A549 (cell line): ENCODE results near the gene DBF4B. TPM values are rescaled to one million over a fixed set of nuclear protein-coding genes. Genes with fewer than 3 reads are reported as not detected.
"Not testable (repeated sequence)": the region's sequence is repeated elsewhere in the genome, so short reads cannot be mapped to it uniquely, and the experiment has no call there.

Source experiments
- ATAC-seq, 2 experiments: fragments of 200-7000 bp in 1 of 2; fragments of >200 bp in 1 of 2; cut with Nextera tagmentation in 1 of 2; cut with Tn5 transposase in 1 of 2; 3 replicates each; pipeline versions ENCODE4 v1.8.0 to v1.9.1; 2018 to 2020; ENCODE audit warnings: mild to moderate bottlenecking in 1 of 2, moderate library complexity in 1 of 2
- CTCF ChIA-PET: fragments of 300-600 bp; sonication (Branson Sonifier 250); formaldehyde crosslinking; extraction: SDS; loops from one replicate; lab custom pipeline; 2021; ENCODE audit warnings: antibody characterized with exemption, inconsistent platforms; lab: Yijun Ruan, JAX
- POLR2A ChIA-PET: fragments of 350-600 bp; formaldehyde crosslinking; extraction: SDS; loops from one replicate; lab custom pipeline; 2021; ENCODE audit warnings: antibody characterized with exemption, inconsistent platforms; lab: Yijun Ruan, JAX
- DNase-seq, 2 experiments: peaks; one replicate each; pipeline versions ENCODE4 v3.0.0 to v3.0.0-alpha.2; 2011 to 2016; ENCODE audit warnings: low read depth in 1 of 2, low spot score in 1 of 2
- FAIRE-seq: peaks from 2 replicates; lab custom pipeline; 2011; peaks lifted over from hg19 to GRCh38; lab: Jason Lieb, UNC
- H3K27ac ChIP-seq, 2 experiments: fragments of >200 bp; sonication (Bioruptor Twin); formaldehyde crosslinking; 3 replicates each; pipeline ENCODE4 v1.5.1; 2016 to 2017
- H3K4me1 ChIP-seq: fragments of >200 bp; sonication (Bioruptor Twin); formaldehyde crosslinking; 3 replicates; pipeline ENCODE4 v1.6.1; 2016
- H3K4me2 ChIP-seq: fragments of >200 bp; sonication (Bioruptor Twin); formaldehyde crosslinking; 3 replicates; pipeline ENCODE4 v1.6.1; 2016
- H3K4me3 ChIP-seq: fragments of >200 bp; sonication (Bioruptor Twin); formaldehyde crosslinking; 3 replicates; pipeline ENCODE4 v1.5.1; 2016
- H3K9me3 ChIP-seq: fragments of >200 bp; sonication (Bioruptor Twin); formaldehyde crosslinking; 3 replicates; pipeline ENCODE4 v1.6.1; 2016
- BCL3 ChIP-seq: fragments of >200 bp; sonication (Bioruptor Twin); formaldehyde crosslinking; IDR thresholded peaks from 3 replicates; pipeline ENCODE4 v1.6.1; 2016
- CTCF ChIP-seq: fragments of >200 bp; sonication (Bioruptor Twin); formaldehyde crosslinking; IDR thresholded peaks from 3 replicates; pipeline ENCODE4 v1.5.1; 2016
- E2F6 ChIP-seq: IDR thresholded peaks from 2 replicates; pipeline ENCODE4 v1.6.1; 2012; ENCODE audit warnings: low read depth, borderline replicate concordance
- EHMT2 ChIP-seq: fragments of 200-600 bp; sonication (generic); IDR thresholded peaks from 2 replicates; pipeline ENCODE4 v1.6.1; 2016; ENCODE audit warnings: antibody characterized with exemption, low read depth, mild to moderate bottlenecking, moderate library complexity
- EP300 ChIP-seq, 2 experiments: fragments of >200 bp; sonication (Bioruptor Twin); formaldehyde crosslinking; IDR thresholded peaks; 2 replicates in 1 of 2; 3 replicates in 1 of 2; pipeline ENCODE4 v1.6.1; 2016 to 2017
- ESRRA ChIP-seq: fragments of 150-350 bp; IDR thresholded peaks from 2 replicates; pipeline ENCODE4 v1.6.1; 2014; ENCODE audit warnings: mild to moderate bottlenecking, low read length, borderline replicate concordance
- FOSL2 ChIP-seq, 2 experiments: fragments of 450-650 bp in 1 of 2; fragments of >200 bp in 1 of 2; sonication (Bioruptor Twin) in 1 of 2; formaldehyde crosslinking; IDR thresholded peaks; 2 replicates each; pipeline versions ENCODE4 v1.5.0 to v1.6.1; 2016 to 2020; ENCODE audit warnings: mild to moderate bottlenecking in 1 of 2, moderate library complexity in 1 of 2
- FOXS1 ChIP-seq: fragments of 250-450 bp; sonication (Bioruptor Pico); IDR thresholded peaks from 2 replicates; pipeline ENCODE4 v1.5.0; 2020; ENCODE audit warnings: mild to moderate bottlenecking, moderate library complexity
- GATA3 ChIP-seq: IDR thresholded peaks from 2 replicates; pipeline ENCODE4 v1.6.1; 2012; ENCODE audit warnings: borderline replicate concordance
- HOXA7 ChIP-seq: fragments of 250-450 bp; sonication (Bioruptor Pico); IDR thresholded peaks from 2 replicates; pipeline ENCODE4 v1.5.0; 2020; ENCODE audit warnings: mild to moderate bottlenecking, moderate library complexity
- HOXB13 ChIP-seq: fragments of 250-450 bp; sonication (Bioruptor Pico); IDR thresholded peaks from 2 replicates; pipeline ENCODE4 v1.5.0; 2020; ENCODE audit warnings: low read depth, mild to moderate bottlenecking, moderate library complexity
- HOXB5 ChIP-seq: fragments of 250-450 bp; sonication (Bioruptor Pico); IDR thresholded peaks from 2 replicates; pipeline ENCODE4 v1.5.0; 2020; ENCODE audit warnings: mild to moderate bottlenecking, moderate library complexity
- MYC ChIP-seq: IDR thresholded peaks from 2 replicates; pipeline ENCODE4 v1.6.1; 2012; ENCODE audit warnings: mild to moderate bottlenecking, inconsistent platforms, low read length, improper control_type of control experiment, borderline replicate concordance
- NR3C1 ChIP-seq: fragments of >200 bp; sonication (Bioruptor Twin); formaldehyde crosslinking; IDR thresholded peaks from 3 replicates; pipeline ENCODE4 v1.6.1; 2017
- PHF8 ChIP-seq: fragments of 200-600 bp; sonication (generic); IDR thresholded peaks from 2 replicates; pipeline ENCODE4 v1.6.1; 2016; ENCODE audit warnings: low read depth, mild to moderate bottlenecking, antibody characterized with exemption, moderate library complexity, borderline replicate concordance
- REST ChIP-seq: fragments of 200-600 bp; sonication (generic); IDR thresholded peaks from 2 replicates; pipeline ENCODE4 v1.6.1; 2016; ENCODE audit warnings: antibody characterized with exemption, mild to moderate bottlenecking, moderate library complexity
- SREBF2 ChIP-seq: fragments of 450-650 bp; IDR thresholded peaks from 2 replicates; pipeline ENCODE4 v1.6.1; 2014; ENCODE audit warnings: mild to moderate bottlenecking, moderate library complexity
- TP53 ChIP-seq: fragments of 250-450 bp; sonication (Bioruptor Pico); IDR thresholded peaks from 2 replicates; pipeline ENCODE4 v1.5.0; 2021; ENCODE audit warnings: mild to moderate bottlenecking, moderate library complexity
- ZC3H11A ChIP-seq: fragments of 450-650 bp; IDR thresholded peaks from 2 replicates; pipeline ENCODE4 v1.6.1; 2014; ENCODE audit warnings: antibody characterized with exemption, mild to moderate bottlenecking
- ZFP36 ChIP-seq: fragments of 450-650 bp; IDR thresholded peaks from 2 replicates; pipeline ENCODE4 v1.6.1; 2014; ENCODE audit warnings: borderline replicate concordance; ENCODE audit not compliant: partially characterized antibody
- ZSCAN20 ChIP-seq: fragments of 250-450 bp; sonication (Bioruptor Pico); IDR thresholded peaks from 2 replicates; pipeline ENCODE4 v1.8.0; 2022; ENCODE audit warnings: mild to moderate bottlenecking, moderate library complexity
- WGBS: methylation state at CpG from one replicate; pipeline ENCODE4 v1.1.6; 2017; ENCODE audit errors: missing lambda C conversion rate; 5-methylcytosine and 5-hydroxymethylcytosine counted together
- polyA plus RNA-seq, 4 experiments: library from polyadenylated mRNA; depleted of rRNA in 3 of 4; stranded (reverse); fragments of >200 nt; fragmentation: RNase III in 1 of 4; extraction: RNeasy Plus Mini Kit Qiagen cat#74134 plus additional on column Dnase treatment in 1 of 4; gene quantifications; 2 replicates in 3 of 4; 3 replicates in 1 of 4; pipeline ENCODE4 v1.2.3, GENCODE V29; 2011 to 2017

The DBF4B gene
- polyA plus RNA-seq, 2 of the 4 experiments (the other 2 are of a cell fraction) = 16.9 to 32.3 TPM

- H3K4me1 ChIP-seq = no peaks in the 10 kb centered on the region
- 86% methylated on average over 1 of the region's 1 CpG for WGBS
- DNase-seq = no peak
- no peak overlapping the region for H3K27ac ChIP-seq
- no peak for FAIRE-seq
- no peaks in the 10 kb centered on the region for H3K9me3 ChIP-seq
- H3K4me2 ChIP-seq = no peak overlapping the region
- CTCF ChIA-PET = interaction anchor here (1.0 to 1.2 kb wide), 2 partner anchors 8 to 222 kb away, joined by 3 read pairs; no protein-coding TSS in a partner anchor
- H3K4me3 ChIP-seq = no peak overlapping the region
- POLR2A ChIA-PET = interaction anchor here (0.7 kb wide), 1 partner anchor 90 kb away, joined by 3 read pairs; no protein-coding TSS in a partner anchor
- TF ChIP-seq PHF8 = no peak
- TF ChIP-seq REST = no peak
- no peak for TF ChIP-seq HOXB5 (CRISPR knock-in tag)
- no peak for TF ChIP-seq HOXB13 (CRISPR knock-in tag)
- TF ChIP-seq FOXS1 (CRISPR knock-in tag) = no peak
- TF ChIP-seq HOXA7 = no peak
- TF ChIP-seq ZC3H11A = no peak
- TF ChIP-seq ZFP36 = no peak
- TF ChIP-seq ZSCAN20 (CRISPR knock-in tag) = no peak
- no peak for TF ChIP-seq ESRRA
- no peak for ATAC-seq
These were observed 36.8 kb downstream of the DBF4B start for GRCh38 chr17:44745301-44745700.

- H3K4me1 ChIP-seq, H3K9me3 ChIP-seq, H3K4me3 ChIP-seq, H3K4me2 ChIP-seq, DNase-seq, ATAC-seq, H3K27ac ChIP-seq, FAIRE-seq: not testable (repeated sequence)
- POLR2A ChIA-PET = interaction anchor here (0.7 kb wide), 1 partner anchor 90 kb away, joined by 3 read pairs; no protein-coding TSS in a partner anchor
- 89% methylated on average over 5 of the region's 5 CpGs for WGBS
- CTCF ChIA-PET = interaction anchor here (1.0 kb wide), 1 partner anchor 8 kb away, joined by 3 read pairs; no protein-coding TSS in a partner anchor
These were observed 37.3 kb downstream of the DBF4B start for GRCh38 chr17:44745738-44746137.

- H3K27ac ChIP-seq = no peak overlapping the region
- H3K9me3 ChIP-seq = no peaks in the 10 kb centered on the region
- ChIA-PET POLR2A (no interaction called here), CTCF (interaction anchor here (1.1 to 4.2 kb wide), 9 partner anchors 10 to 349 kb away, joined by 3 to 17 read pairs (median 6); no protein-coding TSS in a partner anchor)
- no peaks in the 10 kb centered on the region for H3K4me1 ChIP-seq
- no peak for TF ChIP-seq EP300 (IDR thresholded peaks at IDR 0.05)
- TF ChIP-seq HOXB13 (CRISPR knock-in tag) = no peak
- TF ChIP-seq ESRRA = no peak
- no peak for TF ChIP-seq GATA3
- no peak for TF ChIP-seq EHMT2
- TF ChIP-seq CTCF = no peak
- TF ChIP-seq BCL3 = no peak
- no peak for TF ChIP-seq MYC
- no peak for TF ChIP-seq E2F6
- TF ChIP-seq TP53 (CRISPR knock-in tag) = no peak
- TF ChIP-seq SREBF2 = no peak
- no peak for TF ChIP-seq NR3C1
- TF ChIP-seq FOSL2 (IDR thresholded peaks at IDR 0.05) = no peak
- TF ChIP-seq FOSL2 (CRISPR knock-in tag; IDR thresholded peaks at IDR 0.05) = no peak
- DNase-seq (no peak), FAIRE-seq (no peak), ATAC-seq (no peak)
- no peak overlapping the region for H3K4me3 ChIP-seq
- no peak overlapping the region for H3K4me2 ChIP-seq
These were observed 39.1 kb downstream of the DBF4B start for GRCh38 chr17:44747566-44747965.
